Mesenchymal stem cell (in vitro differentiated cells and primary cell): Measurements from ENCODE around the gene TMEM130. TPM values are rescaled to one million over a fixed set of nuclear protein-coding genes. Genes with fewer than 3 reads are reported as not detected.

Experiments used
- DNase-seq: peaks from one replicate; pipeline ENCODE4 v3.0.0-alpha.2; 2013
- H2AFZ ChIP-seq: one replicate; pipeline ENCODE4 v1.6.1; 2013; ENCODE audit warnings: low read depth, mild to moderate bottlenecking, control low read depth, inconsistent platforms, low read length, moderate library complexity
- H2AK5ac ChIP-seq: 2 replicates; pipeline ENCODE4 v1.6.1; 2013; ENCODE audit warnings: low read length, moderate library complexity, mild to moderate bottlenecking, inconsistent platforms; ENCODE audit not compliant: severe bottlenecking
- H2BK120ac ChIP-seq: one replicate; pipeline ENCODE4 v1.6.1; 2013; ENCODE audit warnings: low read depth, mild to moderate bottlenecking, inconsistent platforms, low read length, moderate library complexity
- H2BK12ac ChIP-seq, 2 experiments: one replicate each; pipeline ENCODE4 v1.6.1; 2013; ENCODE audit warnings: inconsistent platforms in 2 of 2, low read length in 2 of 2, mild to moderate bottlenecking in 2 of 2, moderate library complexity in 2 of 2, control low read depth in 1 of 2
- H2BK15ac ChIP-seq: one replicate; pipeline ENCODE4 v1.6.1; 2013; ENCODE audit warnings: mild to moderate bottlenecking, low read depth, inconsistent platforms; ENCODE audit not compliant: poor library complexity, severe bottlenecking
- H2BK5ac ChIP-seq: 2 replicates; pipeline ENCODE4 v1.6.1; 2013; ENCODE audit warnings: low read depth, mild to moderate bottlenecking, low read length, control low read depth, inconsistent platforms; ENCODE audit not compliant: poor library complexity, severe bottlenecking
- H3K14ac ChIP-seq, 2 experiments: one replicate each; pipeline ENCODE4 v1.6.1; 2013; ENCODE audit warnings: inconsistent platforms in 2 of 2, low read length in 2 of 2, control low read depth in 1 of 2, mild to moderate bottlenecking in 1 of 2, moderate library complexity in 1 of 2
- H3K18ac ChIP-seq, 2 experiments: one replicate each; pipeline ENCODE4 v1.6.1; 2013; ENCODE audit warnings: inconsistent platforms in 2 of 2, low read length in 2 of 2, control low read depth in 1 of 2, low read depth in 1 of 2, mild to moderate bottlenecking in 1 of 2
- H3K23ac ChIP-seq, 2 experiments: one replicate each; pipeline ENCODE4 v1.6.1; 2013; ENCODE audit warnings: inconsistent platforms in 2 of 2, low read length in 2 of 2, mild to moderate bottlenecking in 2 of 2, moderate library complexity in 2 of 2, control low read depth in 1 of 2
- H3K27ac ChIP-seq: 2 replicates; pipeline ENCODE4 v1.5.1; 2013; ENCODE audit warnings: mild to moderate bottlenecking, moderate library complexity, low read length, control low read depth, inconsistent platforms; ENCODE audit not compliant: poor library complexity, severe bottlenecking
- H3K27me3 ChIP-seq, 2 experiments: 2 replicates each; pipeline versions ENCODE4 v1.6.1 to v1.7.0; 2013; ENCODE audit warnings: low read length in 2 of 2, mild to moderate bottlenecking in 2 of 2, moderate library complexity in 2 of 2, control low read depth in 1 of 2, inconsistent platforms in 1 of 2; ENCODE audit not compliant: control insufficient read depth in 1 of 2, insufficient read depth in 1 of 2
- H3K36me3 ChIP-seq, 2 experiments: 2 replicates each; pipeline versions ENCODE4 v1.6.1 to v1.7.0; 2013; ENCODE audit warnings: low read length in 2 of 2, control low read depth in 1 of 2, inconsistent platforms in 1 of 2, low read depth in 1 of 2, mild to moderate bottlenecking in 1 of 2; ENCODE audit not compliant: insufficient read depth in 2 of 2, control insufficient read depth in 1 of 2
- H3K4ac ChIP-seq, 2 experiments: one replicate each; pipeline ENCODE4 v1.6.1; 2013; ENCODE audit warnings: inconsistent platforms in 2 of 2, low read length in 2 of 2, mild to moderate bottlenecking in 2 of 2, moderate library complexity in 2 of 2, control low read depth in 1 of 2, low read depth in 1 of 2
- H3K4me1 ChIP-seq: 2 replicates; pipeline ENCODE4 v1.6.1; 2013; ENCODE audit warnings: low read depth, low read length, control low read depth; ENCODE audit not compliant: control insufficient read depth, insufficient read depth
- H3K4me2 ChIP-seq: 2 replicates; pipeline ENCODE4 v1.6.1; 2013; ENCODE audit warnings: low read length, mild to moderate bottlenecking, inconsistent platforms; ENCODE audit not compliant: poor library complexity, severe bottlenecking
- H3K4me3 ChIP-seq, 2 experiments: 2 replicates each; pipeline versions ENCODE4 v1.5.1 to v1.7.0; 2013; ENCODE audit warnings: low read length in 2 of 2, mild to moderate bottlenecking in 2 of 2, control low read depth in 1 of 2, low read depth in 1 of 2; ENCODE audit not compliant: insufficient read depth in 1 of 2
- H3K79me1 ChIP-seq: replicated peaks from 2 replicates; pipeline ENCODE4 v1.6.1; 2013; ENCODE audit warnings: mild to moderate bottlenecking, control low read depth, low read length, inconsistent platforms; ENCODE audit not compliant: poor library complexity, severe bottlenecking
- H3K9ac ChIP-seq: 2 replicates; pipeline ENCODE4 v1.7.0; 2013; ENCODE audit warnings: mild to moderate bottlenecking, low read length, moderate library complexity
- H3K9me3 ChIP-seq: 2 replicates; pipeline ENCODE4 v1.7.0; 2013; ENCODE audit warnings: mild to moderate bottlenecking, low read length; ENCODE audit not compliant: control insufficient read depth
- H4K8ac ChIP-seq: one replicate; pipeline ENCODE4 v1.6.1; 2013; ENCODE audit warnings: inconsistent platforms, mild to moderate bottlenecking, low read length, moderate library complexity
- H4K91ac ChIP-seq: one replicate; pipeline ENCODE4 v1.6.1; 2013; ENCODE audit warnings: mild to moderate bottlenecking, low read length, inconsistent platforms
- WGBS: methylation state at CpG from one replicate; pipeline ENCODE4 v1.1.7; 2013; ENCODE audit warnings: mixed read lengths; 5-methylcytosine and 5-hydroxymethylcytosine counted together
- polyA plus RNA-seq, 2 experiments: library from polyadenylated mRNA; stranded (reverse); fragments of 200-250 nt; gene quantifications; one replicate each; pipeline ENCODE4 v1.2.3, GENCODE V29; 2013

Gene TMEM130
- 0.54 TPM for polyA plus RNA-seq (2013, experiment 1 of 2)
- 0.32 TPM for polyA plus RNA-seq (2013, experiment 2 of 2)

GRCh38 chr7:98869597-98870120 lies at the start of gene TMEM130:
TMEM130 (minus strand) TSS chr7:98870014; CDS start chr7:98869861, 153 bp downstream.
- Histone ChIP-seq H2BK12ac (peak within 1 kb of the TSS in 1 of 2 experiments; percentile 29), H3K9ac (no peak within 1 kb of the TSS), H2AFZ (peak within 1 kb of the TSS; percentile 8), H3K27me3 (peaks cover 21 to 45% of the 10 kb centered on the region in 2 experiments), H3K4ac (no peak within 1 kb of the TSS), H3K4me3 (peak within 1 kb of the TSS; percentile 51 to 62), H4K91ac (no peak within 1 kb of the TSS), H2BK15ac (peak within 1 kb of the TSS; percentile 45), H3K27ac (no peak within 1 kb of the TSS), H4K8ac (peak within 1 kb of the TSS; percentile 22), H3K18ac (peak within 1 kb of the TSS; percentile 28 to 37), H2BK120ac (no peak within 1 kb of the TSS), H3K36me3 (no peaks in the 10 kb centered on the region), H3K23ac (no peak within 1 kb of the TSS), H3K14ac (peak within 1 kb of the TSS in 1 of 2 experiments; percentile 42), H3K4me1 (peaks cover 33% of the 10 kb centered on the region), H3K79me1 (no peaks in the 10 kb centered on the region), H3K9me3 (no peaks in the 10 kb centered on the region), H3K4me2 (peak within 1 kb of the TSS; percentile 97), H2AK5ac (no peak within 1 kb of the TSS), H2BK5ac (peak within 1 kb of the TSS; percentile 49)
- no peak for DNase-seq
- WGBS, result 2% methylated on average over 34 of the region's 69 CpGs

DNA sequence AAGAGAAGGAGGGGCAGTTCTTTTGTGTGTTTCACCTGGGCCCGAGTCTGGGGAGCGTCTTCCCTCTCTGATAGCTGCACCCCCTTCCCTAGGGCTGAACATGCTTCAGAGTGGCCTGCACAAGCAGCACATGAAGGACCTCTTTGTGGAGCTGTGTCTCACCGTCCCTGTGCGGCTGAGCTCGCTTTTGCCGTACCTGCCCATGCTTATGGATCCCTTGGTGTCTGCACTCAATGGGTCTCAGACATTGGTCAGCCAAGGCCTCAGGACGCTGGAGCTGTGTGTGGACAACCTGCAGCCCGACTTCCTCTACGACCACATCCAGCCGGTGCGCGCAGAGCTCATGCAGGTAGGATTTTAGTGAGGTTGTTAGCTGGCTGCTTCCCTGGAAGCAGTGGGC lies 47.5 kb upstream of the TMEM130 start:
- Histone ChIP-seq H3K4me1 (peaks cover 3% of the 10 kb centered on the region), H3K27me3 (no peaks in the 10 kb centered on the region), H3K27ac (no peak overlapping the region), H3K36me3 (peaks cover 58 to 88% of the 10 kb centered on the region in 2 experiments), H3K79me1 (peaks cover 35% of the 10 kb centered on the region), H2AK5ac (no peak overlapping the region), H3K9me3 (no peaks in the 10 kb centered on the region), H3K18ac (no peak overlapping the region), H3K4ac (no peak overlapping the region), H2AFZ (no peak overlapping the region), H2BK12ac (no peak overlapping the region), H2BK5ac (no peak overlapping the region), H2BK15ac (no peak overlapping the region), H3K4me2 (no peak overlapping the region), H3K9ac (no peak overlapping the region), H3K23ac (no peak overlapping the region), H4K91ac (no peak overlapping the region), H2BK120ac (no peak overlapping the region), H3K14ac (no peak overlapping the region), H3K4me3 (no peak overlapping the region), H4K8ac (no peak overlapping the region)
- whole genome bisulfite sequencing, result 96% methylated on average over 12 of the region's 12 CpGs
- DNase-seq, result no peak

- Histone ChIP-seq H3K27ac (no peak overlapping the region), H2BK5ac (no peak overlapping the region), H3K4me1 (no peaks in the 10 kb centered on the region), H3K18ac (no peak overlapping the region), H3K4me2 (no peak overlapping the region), H4K91ac (no peak overlapping the region), H2BK15ac (no peak overlapping the region), H3K14ac (no peak overlapping the region), H4K8ac (no peak overlapping the region), H3K27me3 (no peaks in the 10 kb centered on the region), H3K4me3 (no peak overlapping the region), H3K9ac (no peak overlapping the region), H3K23ac (no peak overlapping the region), H2BK120ac (no peak overlapping the region), H3K9me3 (no peaks in the 10 kb centered on the region), H3K4ac (no peak overlapping the region), H2BK12ac (no peak overlapping the region), H2AK5ac (no peak overlapping the region), H3K36me3 (peaks cover 61 to 90% of the 10 kb centered on the region in 2 experiments), H2AFZ (no peak overlapping the region), H3K79me1 (peaks cover 33% of the 10 kb centered on the region)
- DNase-seq, result no peak
Measured at GRCh38 chr7:98913612-98914011, 43.8 kb upstream of the TMEM130 start.

- H3K27me3 ChIP-seq, result no peaks in the 10 kb centered on the region
Measured at GRCh38 chr7:98913026-98913425, 43.2 kb upstream of the TMEM130 start.

More at GRCh38 chr7:98913026-98913425, 43.2 kb upstream of the TMEM130 start:
- Histone ChIP-seq H4K8ac (no peak overlapping the region), H3K36me3 (peaks cover 61 to 91% of the 10 kb centered on the region in 2 experiments), H3K4me2 (no peak overlapping the region), H2BK15ac (no peak overlapping the region), H2BK5ac (no peak overlapping the region), H3K9ac (no peak overlapping the region), H2AK5ac (no peak overlapping the region), H2AFZ (no peak overlapping the region), H3K79me1 (peaks cover 36% of the 10 kb centered on the region), H3K18ac (no peak overlapping the region), H3K14ac (no peak overlapping the region), H3K4me3 (no peak overlapping the region), H3K23ac (no peak overlapping the region), H2BK120ac (no peak overlapping the region), H3K27ac (no peak overlapping the region), H3K4me1 (no peaks in the 10 kb centered on the region), H2BK12ac (no peak overlapping the region), H4K91ac (no peak overlapping the region), H3K9me3 (no peaks in the 10 kb centered on the region), H3K4ac (no peak overlapping the region)
- DNase-seq, result no peak
- WGBS, result over 99% methylated on average over 8 of the region's 8 CpGs
